ENCODE results near the gene TXNL4B. TPM values are rescaled to one million over a fixed set of nuclear protein-coding genes. Genes with fewer than 3 reads are reported as not detected.
"Not testable (repeated sequence)": the region's sequence is repeated elsewhere in the genome, so short reads cannot be mapped to it uniquely, and the experiment has no call there.

Gene TXNL4B
- total RNA-seq, 4 donors from 2014 or later = 5.0 to 11.0 (median 8.5) TPM

DNA sequence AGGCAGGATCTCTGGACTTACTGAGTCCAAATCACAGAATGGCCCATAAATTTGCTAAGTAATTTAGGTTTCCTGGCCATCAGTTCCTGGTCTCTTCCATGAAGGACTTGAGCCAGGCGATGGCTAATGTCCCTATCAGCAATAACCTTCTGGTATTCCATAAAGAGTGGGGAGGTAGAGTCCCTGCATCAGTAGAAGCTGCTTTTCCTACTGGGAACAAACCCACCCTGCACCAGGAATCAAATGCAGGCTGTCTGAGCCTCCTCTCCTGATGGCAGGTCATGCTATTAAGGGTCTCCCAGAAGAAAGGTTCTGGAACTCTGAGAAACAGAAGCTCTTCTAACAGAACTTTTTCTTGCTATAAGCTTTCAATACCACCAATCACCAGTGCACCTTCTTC lies 31.9 kb downstream of the TXNL4B start:
- Histone ChIP-seq H3K9me3 (no peaks in the 10 kb centered on the region), H3K4me3 (no peak overlapping the region), H3K27me3 (no peaks in the 10 kb centered on the region), H3K27ac (no peak overlapping the region), H3K36me3 (no peaks in the 10 kb centered on the region), H3K4me1 (no peaks in the 10 kb centered on the region)
- DNase-seq = no peak
- TF ChIP-seq, protein P1, sequence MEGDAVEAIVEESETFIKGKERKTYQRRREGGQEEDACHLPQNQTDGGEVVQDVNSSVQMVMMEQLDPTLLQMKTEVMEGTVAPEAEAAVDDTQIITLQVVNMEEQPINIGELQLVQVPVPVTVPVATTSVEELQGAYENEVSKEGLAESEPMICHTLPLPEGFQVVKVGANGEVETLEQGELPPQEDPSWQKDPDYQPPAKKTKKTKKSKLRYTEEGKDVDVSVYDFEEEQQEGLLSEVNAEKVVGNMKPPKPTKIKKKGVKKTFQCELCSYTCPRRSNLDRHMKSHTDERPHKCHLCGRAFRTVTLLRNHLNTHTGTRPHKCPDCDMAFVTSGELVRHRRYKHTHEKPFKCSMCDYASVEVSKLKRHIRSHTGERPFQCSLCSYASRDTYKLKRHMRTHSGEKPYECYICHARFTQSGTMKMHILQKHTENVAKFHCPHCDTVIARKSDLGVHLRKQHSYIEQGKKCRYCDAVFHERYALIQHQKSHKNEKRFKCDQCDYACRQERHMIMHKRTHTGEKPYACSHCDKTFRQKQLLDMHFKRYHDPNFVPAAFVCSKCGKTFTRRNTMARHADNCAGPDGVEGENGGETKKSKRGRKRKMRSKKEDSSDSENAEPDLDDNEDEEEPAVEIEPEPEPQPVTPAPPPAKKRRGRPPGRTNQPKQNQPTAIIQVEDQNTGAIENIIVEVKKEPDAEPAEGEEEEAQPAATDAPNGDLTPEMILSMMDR (IDR thresholded peaks at IDR 0.05) = no peak
- no peak for TF ChIP-seq POLR2A (IDR thresholded peaks at IDR 0.05)
- 100% methylated on average over 1 of the region's 1 CpG for WGBS, 2 donors
- intact Hi-C loops (cut with DNase I) = no loop called here

DNA sequence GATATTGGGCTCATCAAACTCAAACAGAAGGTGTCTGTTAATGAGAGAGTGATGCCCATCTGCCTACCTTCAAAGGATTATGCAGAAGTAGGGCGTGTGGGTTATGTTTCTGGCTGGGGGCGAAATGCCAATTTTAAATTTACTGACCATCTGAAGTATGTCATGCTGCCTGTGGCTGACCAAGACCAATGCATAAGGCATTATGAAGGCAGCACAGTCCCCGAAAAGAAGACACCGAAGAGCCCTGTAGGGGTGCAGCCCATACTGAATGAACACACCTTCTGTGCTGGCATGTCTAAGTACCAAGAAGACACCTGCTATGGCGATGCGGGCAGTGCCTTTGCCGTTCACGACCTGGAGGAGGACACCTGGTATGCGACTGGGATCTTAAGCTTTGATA lies 33.0 kb downstream of the TXNL4B start:
- no peak for DNase-seq
- Histone ChIP-seq H3K4me1 (no peaks in the 10 kb centered on the region), H3K4me3 (no peak overlapping the region), H3K36me3 (no peaks in the 10 kb centered on the region), H3K27me3 (no peaks in the 10 kb centered on the region), H3K9me3 (no peaks in the 10 kb centered on the region), H3K27ac (no peak overlapping the region)
- no peak for TF ChIP-seq POLR2A (IDR thresholded peaks at IDR 0.05)
- TF ChIP-seq, protein P1 (IDR thresholded peaks at IDR 0.05) = no peak
- WGBS, 2 donors = 83 to 90% methylated on average over 5 to 9 of the region's 9 CpGs
- intact Hi-C loops (cut with DNase I) = no loop called here

DNA sequence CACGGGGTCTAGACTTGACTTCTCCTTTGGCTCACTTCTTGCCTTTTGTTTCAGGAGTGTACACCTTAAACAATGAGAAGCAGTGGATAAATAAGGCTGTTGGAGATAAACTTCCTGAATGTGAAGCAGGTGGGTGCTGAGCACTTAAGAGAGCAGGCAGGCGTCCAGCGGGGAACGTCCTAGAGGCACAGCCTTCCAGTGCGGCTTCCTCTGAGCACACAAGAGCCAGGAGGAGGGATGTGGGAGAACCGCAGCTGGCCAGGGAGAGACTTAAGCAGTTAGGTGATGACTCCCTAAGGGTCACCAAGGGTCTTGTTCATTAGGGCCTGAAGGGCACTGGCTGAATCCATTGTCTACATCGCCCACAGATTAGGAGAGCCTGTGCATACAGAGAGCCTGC lies 34.4 kb downstream of the TXNL4B start:
- 66 to 80% methylated on average over 1 to 6 of the region's 7 CpGs for WGBS, 2 donors
- H3K4me1 ChIP-seq; H3K4me3 ChIP-seq; DNase-seq; H3K27me3 ChIP-seq; H3K36me3 ChIP-seq; intact Hi-C loops (cut with DNase I); H3K9me3 ChIP-seq; H3K27ac ChIP-seq: not testable (repeated sequence)

DNA sequence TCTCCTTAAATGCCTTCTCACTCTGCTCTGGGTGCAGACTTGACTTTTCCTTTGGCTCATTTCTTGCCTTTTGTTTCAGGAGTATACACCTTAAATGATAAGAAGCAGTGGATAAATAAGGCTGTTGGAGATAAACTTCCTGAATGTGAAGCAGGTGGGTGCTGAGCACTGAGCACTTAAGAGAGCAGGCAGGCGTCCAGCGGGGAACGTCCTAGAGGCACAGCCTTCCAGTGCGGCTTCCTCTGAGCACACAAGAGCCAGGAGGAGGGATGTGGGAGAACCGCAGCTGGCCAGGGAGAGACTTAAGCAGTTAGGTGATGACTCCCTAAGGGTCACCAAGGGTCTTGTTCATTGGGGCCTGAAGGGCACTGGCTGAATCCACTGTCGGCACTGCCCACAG lies 36.1 kb downstream of the TXNL4B start:
- intact Hi-C loops (cut with DNase I); H3K4me3 ChIP-seq: not testable (repeated sequence)

DNA sequence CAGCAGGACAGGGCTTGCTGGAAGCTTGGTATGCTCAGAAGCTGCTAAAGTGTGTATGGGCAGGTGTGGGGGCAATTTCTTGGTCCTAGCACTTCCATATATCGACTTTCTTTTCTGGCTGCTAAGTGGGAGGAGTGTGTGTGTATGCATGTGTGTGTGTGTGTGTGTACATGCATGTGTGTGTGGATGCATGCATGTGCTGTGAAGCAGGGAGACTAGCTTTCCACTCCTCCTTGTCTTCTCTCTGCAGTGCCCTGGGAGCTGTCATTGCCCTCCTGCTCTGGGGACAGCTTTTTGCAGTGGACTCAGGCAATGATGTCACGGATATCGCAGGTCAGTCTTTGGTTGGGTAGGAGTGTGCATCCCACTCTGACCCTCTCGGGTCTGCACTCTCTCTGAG lies 37.5 kb downstream of the TXNL4B start:
- Histone ChIP-seq H3K27ac (no peak overlapping the region), H3K27me3 (no peaks in the 10 kb centered on the region), H3K36me3 (no peaks in the 10 kb centered on the region), H3K4me3 (no peak overlapping the region), H3K4me1 (no peaks in the 10 kb centered on the region), H3K9me3 (no peaks in the 10 kb centered on the region)
- WGBS, 2 donors = 61 to 96% methylated on average over 2 to 3 of the region's 4 CpGs
- intact Hi-C loops (cut with DNase I) = no loop called here
- no peak for DNase-seq
- TF ChIP-seq POLR2A (IDR thresholded peaks at IDR 0.05) = no peak
- TF ChIP-seq, protein P1 (IDR thresholded peaks at IDR 0.05) = no peak

More for the DNA sequence above, 36.1 kb downstream of the TXNL4B start:
- not testable (repeated sequence) for H3K27me3 ChIP-seq, H3K36me3 ChIP-seq, H3K27ac ChIP-seq, H3K4me1 ChIP-seq, H3K9me3 ChIP-seq, DNase-seq
- whole genome bisulfite sequencing, 2 donors = no CpG with 5 or more reads among the region's 6 CpGs

DNA sequence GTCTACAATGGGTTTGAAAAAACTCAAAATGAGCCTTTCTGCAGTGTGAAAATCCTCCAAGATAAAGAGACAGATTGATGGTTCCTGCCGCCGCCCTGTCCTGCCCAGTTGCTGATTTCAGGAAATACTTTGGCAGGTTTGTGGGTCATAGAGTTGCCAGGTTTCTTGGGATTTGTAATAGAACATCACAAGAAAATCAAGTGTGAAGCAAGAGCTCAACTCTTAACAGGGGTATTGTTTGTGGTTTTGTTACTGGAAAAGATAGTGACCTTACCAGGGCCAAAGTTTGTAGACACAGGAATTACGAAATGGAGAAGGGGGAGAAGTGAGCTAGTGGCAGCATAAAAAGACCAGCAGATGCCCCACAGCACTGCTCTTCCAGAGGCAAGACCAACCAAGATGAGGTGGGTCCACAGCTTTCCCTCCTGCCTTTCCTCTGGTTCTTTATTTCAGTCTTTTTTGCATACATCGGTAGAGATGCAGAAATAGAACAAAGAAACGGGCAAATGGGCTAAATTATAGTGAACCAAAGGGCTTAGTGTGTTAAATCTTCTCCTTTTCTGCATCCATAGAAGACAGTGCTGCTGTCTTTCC lies 39.1 kb downstream of the TXNL4B start, which contains the start of gene HP:
TSS of gene HP (plus strand) at position 252 of the 594 bp plus-strand sequence. CDS start at position 400, 148 bp downstream.
- H3K36me3 ChIP-seq; H3K4me3 ChIP-seq; H3K27ac ChIP-seq; intact Hi-C loops (cut with DNase I); H3K27me3 ChIP-seq; H3K9me3 ChIP-seq; H3K4me1 ChIP-seq; DNase-seq: not testable (repeated sequence)
- WGBS, 2 donors = 50 to 59% methylated on average over 5 of the region's 5 CpGs

DNA sequence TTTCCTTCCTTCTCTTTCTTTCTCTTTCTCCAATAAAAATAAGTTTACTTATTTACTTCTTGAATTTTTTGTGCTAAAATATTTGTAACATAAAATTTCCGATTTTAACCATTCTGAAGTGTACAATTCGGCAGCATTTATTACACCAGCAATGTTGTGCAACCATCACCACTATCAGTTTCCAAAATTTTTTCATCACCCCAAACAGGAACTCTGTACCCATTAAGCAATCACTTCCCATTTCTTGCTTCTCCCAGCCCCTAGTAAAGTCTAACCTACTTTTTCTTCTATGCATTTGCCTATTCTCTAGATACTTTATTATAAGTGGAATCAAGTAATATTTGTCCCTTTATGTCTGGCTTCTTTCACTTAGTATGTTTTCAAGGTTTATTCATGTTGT lies 41.6 kb downstream of the TXNL4B start:
- WGBS, 2 donors = 56 to 69% methylated on average over 2 of the region's 2 CpGs
- Histone ChIP-seq H3K27ac (no peak overlapping the region), H3K36me3 (no peaks in the 10 kb centered on the region), H3K27me3 (no peaks in the 10 kb centered on the region), H3K4me3 (no peak overlapping the region), H3K4me1 (no peaks in the 10 kb centered on the region), H3K9me3 (peaks cover 0 to 6% (median 0%) of the 10 kb centered on the region in 3 donors)
- DNase-seq = no peak
- TF ChIP-seq POLR2A (IDR thresholded peaks at IDR 0.05) = no peak
- TF ChIP-seq, protein P1 (IDR thresholded peaks at IDR 0.05) = no peak
- intact Hi-C loops (cut with DNase I) = no loop called here
